Small intestine (tissue), 16 donors: ENCODE data around the gene DDX28. TPM values are rescaled to one million over a fixed set of nuclear protein-coding genes. Genes with fewer than 3 reads are reported as not detected.
A peak's percentile ranks its signal among the peaks of the same experiment; 100 is the strongest.

Experiments
- DNase-seq, 2 donors: peaks; one replicate each; pipeline versions ENCODE4 v3.0.0 to v3.0.0-alpha.2; 2013
- FAIRE-seq: peaks from 2 replicates; lab custom pipeline; 2012; peaks lifted over from hg19 to GRCh38; lab: Jason Lieb, UNC
- H3K27ac ChIP-seq, 3 donors: one replicate each; pipeline ENCODE4 v1.5.1; 2013; ENCODE audit warnings: low read length in 2 of 3, mild to moderate bottlenecking in 2 of 3, control low read depth in 1 of 3, inconsistent platforms in 1 of 3, low read depth in 1 of 3, moderate library complexity in 1 of 3
- H3K27me3 ChIP-seq, 3 donors: one replicate each; pipeline ENCODE4 v1.6.1; 2013; ENCODE audit warnings: low read length in 3 of 3, inconsistent platforms in 1 of 3; ENCODE audit not compliant: control insufficient read depth in 3 of 3, insufficient read depth in 3 of 3
- H3K36me3 ChIP-seq, 3 donors: one replicate each; pipeline ENCODE4 v1.6.1; 2013; ENCODE audit warnings: low read length in 3 of 3, inconsistent platforms in 1 of 3, low read depth in 1 of 3, mild to moderate bottlenecking in 1 of 3, moderate library complexity in 1 of 3; ENCODE audit not compliant: control insufficient read depth in 3 of 3, insufficient read depth in 2 of 3
- H3K4me1 ChIP-seq, 3 donors: one replicate each; pipeline ENCODE4 v1.6.1; 2013; ENCODE audit warnings: low read length in 2 of 3, inconsistent platforms in 1 of 3, low read depth in 1 of 3, mild to moderate bottlenecking in 1 of 3, moderate library complexity in 1 of 3; ENCODE audit not compliant: control insufficient read depth in 3 of 3, insufficient read depth in 2 of 3
- H3K4me3 ChIP-seq, 3 donors: one replicate each; pipeline ENCODE4 v1.5.1; 2013; ENCODE audit warnings: low read length in 3 of 3, control low read depth in 1 of 3, inconsistent platforms in 1 of 3, low read depth in 1 of 3, mild to moderate bottlenecking in 1 of 3, moderate library complexity in 1 of 3
- H3K9me3 ChIP-seq, 2 donors: one replicate each; pipeline ENCODE4 v1.6.1; 2013; ENCODE audit warnings: low read depth in 1 of 2, low read length in 1 of 2; ENCODE audit not compliant: control insufficient read depth in 2 of 2, insufficient read depth in 1 of 2
- WGBS, 3 donors: extraction: QIAGEN DNeasy Blood & Tissue Kit; methylation state at CpG; one replicate each; pipeline ENCODE4 v1.1.7; 2013; 5-methylcytosine and 5-hydroxymethylcytosine counted together
- long read RNA-seq, 10 donors: transcript quantifications; one replicate each; lab custom pipeline, GENCODE V29; 2026
- polyA plus RNA-seq, 4 donors: library from polyadenylated mRNA; stranded (reverse) in 3 of 4; unstranded in 1 of 4; fragments of 200-250 nt in 3 of 4; fragments of 120-200 nt in 1 of 4; gene quantifications; one replicate each; pipeline versions ENCODE4 v1.2.1 to v1.2.3, GENCODE V29; 2013
- donor health status: healthy with polysubstance abuse.
- donor health status: control.
- donor health status: control.
- donor health status: Bipolar disorder and iron deficiency.
- donor health status: healthy.

The DDX28 gene, protein sequence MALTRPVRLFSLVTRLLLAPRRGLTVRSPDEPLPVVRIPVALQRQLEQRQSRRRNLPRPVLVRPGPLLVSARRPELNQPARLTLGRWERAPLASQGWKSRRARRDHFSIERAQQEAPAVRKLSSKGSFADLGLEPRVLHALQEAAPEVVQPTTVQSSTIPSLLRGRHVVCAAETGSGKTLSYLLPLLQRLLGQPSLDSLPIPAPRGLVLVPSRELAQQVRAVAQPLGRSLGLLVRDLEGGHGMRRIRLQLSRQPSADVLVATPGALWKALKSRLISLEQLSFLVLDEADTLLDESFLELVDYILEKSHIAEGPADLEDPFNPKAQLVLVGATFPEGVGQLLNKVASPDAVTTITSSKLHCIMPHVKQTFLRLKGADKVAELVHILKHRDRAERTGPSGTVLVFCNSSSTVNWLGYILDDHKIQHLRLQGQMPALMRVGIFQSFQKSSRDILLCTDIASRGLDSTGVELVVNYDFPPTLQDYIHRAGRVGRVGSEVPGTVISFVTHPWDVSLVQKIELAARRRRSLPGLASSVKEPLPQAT
- 10 to 100 TPM in 2 of 4 donors, 1 to 10 TPM in 2; 3.8 to 14.6 (median 9.6) TPM for polyA plus RNA-seq
- long read RNA-seq, donor 1, result 0 reads
- long read RNA-seq, donor 2, partial matches to known transcripts, result 0 of 3 reads
- long read RNA-seq, donor 2, other reads (novel, unspliced or antisense), result 0 of 3 reads
- long read RNA-seq, donor 3, transcript DDX28-201 (1 exons, 2,169 nt), result major isoform, 6 of 6 reads
- long read RNA-seq, donor 3, partial matches to known transcripts, result 0 of 6 reads
- long read RNA-seq, donor 3, other reads (novel, unspliced or antisense), result 0 of 6 reads
- long read RNA-seq, donor 4, result 0 reads
- long read RNA-seq, donor 5, transcript DDX28-201 (1 exons, 2,169 nt), result major isoform, 7 of 7 reads
- long read RNA-seq, donor 5, partial matches to known transcripts, result 0 of 7 reads
- long read RNA-seq, donor 5, other reads (novel, unspliced or antisense), result 0 of 7 reads
- long read RNA-seq, donor 6, transcript DDX28-201 (1 exons, 2,169 nt), result major isoform, 7 of 7 reads
- long read RNA-seq, donor 6, partial matches to known transcripts, result 0 of 7 reads
- long read RNA-seq, donor 6, other reads (novel, unspliced or antisense), result 0 of 7 reads
- long read RNA-seq, donor 7, transcript DDX28-201 (1 exons, 2,169 nt), result major isoform, 8 of 39 reads
- long read RNA-seq, donor 7, partial matches to known transcripts, result 31 of 39 reads
- long read RNA-seq, donor 7, other reads (novel, unspliced or antisense), result 0 of 39 reads
- long read RNA-seq, donor 8, partial matches to known transcripts, result 0 of 1 reads
- long read RNA-seq, donor 8, other reads (novel, unspliced or antisense), result 0 of 1 reads
- long read RNA-seq, donor 9, partial matches to known transcripts, result 0 of 3 reads
- long read RNA-seq, donor 9, other reads (novel, unspliced or antisense), result 0 of 3 reads
- long read RNA-seq, donor 10, transcript DDX28-201 (1 exons, 2,169 nt), result major isoform, 8 of 8 reads
- long read RNA-seq, donor 10, partial matches to known transcripts, result 0 of 8 reads
- long read RNA-seq, donor 10, other reads (novel, unspliced or antisense), result 0 of 8 reads

DNA sequence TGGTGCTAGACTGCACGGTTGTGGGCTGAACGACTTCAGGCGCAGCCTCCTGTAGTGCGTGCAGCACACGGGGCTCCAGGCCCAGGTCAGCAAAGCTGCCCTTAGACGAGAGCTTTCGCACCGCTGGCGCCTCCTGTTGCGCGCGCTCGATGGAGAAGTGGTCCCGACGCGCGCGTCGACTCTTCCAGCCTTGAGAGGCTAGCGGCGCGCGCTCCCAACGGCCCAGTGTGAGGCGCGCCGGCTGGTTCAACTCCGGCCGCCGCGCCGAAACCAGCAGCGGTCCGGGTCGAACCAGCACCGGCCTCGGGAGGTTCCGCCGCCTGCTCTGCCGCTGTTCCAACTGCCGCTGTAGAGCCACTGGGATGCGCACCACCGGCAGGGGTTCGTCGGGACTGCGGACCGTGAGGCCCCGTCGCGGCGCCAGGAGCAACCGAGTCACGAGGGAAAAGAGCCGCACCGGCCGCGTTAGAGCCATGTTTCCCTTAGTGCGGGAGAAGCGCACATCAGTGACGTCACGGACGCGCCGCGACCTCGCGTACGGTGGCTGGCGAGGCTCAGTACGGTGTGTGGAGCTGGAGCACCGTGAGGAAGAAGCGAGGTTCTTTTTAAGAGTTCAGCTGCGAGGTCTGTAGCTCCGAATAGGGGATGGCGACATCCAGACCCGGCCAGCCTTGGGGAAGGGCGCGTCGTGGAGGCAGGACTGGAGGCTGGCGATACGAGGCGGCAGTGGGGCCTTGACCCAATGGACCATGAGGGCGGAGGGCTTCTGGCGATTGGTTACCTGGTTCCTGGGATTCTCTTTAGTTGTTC lies at the start of gene DDX28, which contains the start of gene DUS2:
Gene DDX28 (minus strand): TSS at position 505 of the 810 bp plus-strand sequence. CDS start 30 bp downstream, at position 475.
Gene DUS2 (plus strand): TSS at position 557 of the 810 bp plus-strand sequence. CDS start 14,740 bp downstream, outside the sequence.
- no peak for FAIRE-seq
- Histone ChIP-seq H3K27ac (peak within 1 kb of the TSS; percentile 42 to 91 (median 83)), H3K4me3 (peak within 1 kb of the TSS; percentile 78 to 95 (median 87)), H3K9me3 (no peaks in the 10 kb centered on the region), H3K4me1 (peaks cover 0 to 15% (median 10%) of the 10 kb centered on the region in 3 donors), H3K27me3 (no peaks in the 10 kb centered on the region), H3K36me3 (peaks cover 0 to 24% (median 0%) of the 10 kb centered on the region in 3 donors)
- peak; percentile 87 to 98 for DNase-seq
- WGBS, 3 donors, result 0% methylated on average over 78 to 84 of the region's 84 CpGs

DNA sequence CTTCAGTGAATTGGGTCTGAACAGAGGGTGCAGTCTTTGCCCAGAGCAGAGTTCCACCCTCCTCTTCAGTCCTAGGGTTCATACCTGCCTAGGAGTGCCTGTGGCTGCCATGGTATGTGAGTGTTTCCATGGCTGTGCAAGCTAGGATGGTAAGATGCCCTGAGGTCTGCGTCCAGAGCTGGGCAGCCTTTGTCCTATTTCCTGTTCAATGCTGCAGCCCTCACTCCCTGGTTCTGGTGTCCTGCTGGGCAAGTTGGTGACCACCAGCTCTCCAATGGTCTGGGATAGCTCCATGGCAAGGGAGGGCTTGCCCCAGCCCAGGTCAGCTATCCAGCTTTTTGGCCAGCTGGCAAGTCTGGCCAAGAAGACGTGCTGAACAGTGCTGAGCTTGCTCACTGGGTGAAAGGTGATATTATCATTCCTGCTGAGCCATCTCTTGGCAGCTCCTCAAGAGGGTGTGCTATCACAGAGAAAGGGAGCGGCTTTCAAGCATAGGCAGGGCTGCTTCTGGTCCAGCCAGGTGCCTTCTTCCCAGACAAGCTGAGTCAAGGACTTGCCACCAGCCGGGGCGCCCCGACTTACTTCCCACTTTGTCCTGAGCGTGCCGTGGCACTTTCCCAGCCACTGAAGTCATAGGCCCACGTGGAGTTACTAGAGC lies 49.1 kb upstream of the DDX28 start:
- WGBS, 3 donors, result 47 to 70% (median 48%) methylated on average over 9 of the region's 9 CpGs
- H3K27me3 ChIP-seq, result no peaks in the 10 kb centered on the region
- H3K9me3 ChIP-seq, result no peaks in the 10 kb centered on the region
- H3K36me3 ChIP-seq, result peaks cover 4 to 87% (median 12%) of the 10 kb centered on the region in 3 donors
- peak; percentile 70 to 84 for DNase-seq
- H3K27ac ChIP-seq, result peak overlapping the region in 1 of 3 donors; percentile 21
- peaks cover 0 to 7% (median 4%) of the 10 kb centered on the region in 3 donors for H3K4me1 ChIP-seq
- H3K4me3 ChIP-seq, result no peak overlapping the region
- FAIRE-seq, result no peak

DNA sequence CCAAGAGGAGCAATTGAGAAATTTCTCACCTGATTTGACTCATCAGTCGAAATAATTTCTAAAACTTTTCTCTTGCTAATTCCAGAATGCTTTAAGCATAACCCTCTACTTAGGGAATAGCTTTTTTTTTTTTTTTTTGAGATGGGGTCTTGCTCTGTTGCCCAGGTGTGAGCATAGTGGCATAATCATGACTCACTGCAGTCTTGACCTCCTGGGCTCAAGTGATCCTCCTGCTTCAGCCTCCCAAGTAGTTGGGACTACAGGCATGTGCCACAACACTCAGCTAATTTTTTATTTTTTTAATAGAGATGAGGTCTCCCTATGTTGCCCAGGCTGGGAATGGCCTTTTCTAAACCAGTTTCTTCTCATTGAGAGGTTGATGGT lies 48.5 kb upstream of the DDX28 start:
- 76 to 89% (median 83%) methylated on average over 1 of the region's 1 CpG for WGBS, 3 donors
- H3K36me3 ChIP-seq, result peaks cover 4 to 83% (median 12%) of the 10 kb centered on the region in 3 donors
- no peak overlapping the region for H3K27ac ChIP-seq
- FAIRE-seq, result no peak
- H3K4me1 ChIP-seq, result peaks cover 0 to 7% (median 4%) of the 10 kb centered on the region in 3 donors
- no peaks in the 10 kb centered on the region for H3K9me3 ChIP-seq
- H3K27me3 ChIP-seq, result no peaks in the 10 kb centered on the region
- no peak overlapping the region for H3K4me3 ChIP-seq
- no peak for DNase-seq

DNA sequence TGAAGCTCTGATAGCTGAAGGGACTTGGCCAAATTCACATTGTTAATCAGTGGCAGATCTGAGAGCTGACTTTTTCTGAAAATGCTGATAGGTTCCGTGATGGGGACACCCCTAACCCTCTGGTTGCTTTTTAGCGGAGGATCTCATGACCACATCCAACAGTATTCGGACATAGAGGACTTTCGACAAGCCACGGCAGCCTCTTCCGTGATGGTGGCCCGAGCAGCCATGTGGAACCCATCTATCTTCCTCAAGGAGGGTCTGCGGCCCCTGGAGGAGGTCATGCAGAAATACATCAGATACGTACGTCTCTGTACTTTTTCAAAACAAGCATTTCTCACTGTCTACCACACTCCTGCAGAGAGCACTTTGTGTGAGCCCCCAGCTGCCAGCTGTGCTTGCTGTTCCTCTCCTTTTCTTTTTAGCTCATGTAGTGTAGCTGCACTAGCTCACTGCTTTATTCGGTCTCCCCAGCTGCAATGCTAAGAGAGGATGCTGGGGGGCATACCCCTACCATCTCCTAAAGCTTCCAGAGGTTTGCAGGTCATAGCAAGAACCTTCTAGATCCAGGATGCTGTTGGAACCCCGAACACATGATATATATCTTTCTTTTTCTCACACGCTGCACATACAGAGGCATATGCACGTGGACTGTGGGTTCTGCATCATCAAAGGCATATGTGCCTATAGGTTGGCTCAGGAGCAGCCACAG lies 47.9 kb upstream of the DDX28 start:
- no peak for FAIRE-seq
- Histone ChIP-seq H3K4me3 (no peak overlapping the region), H3K4me1 (peaks cover 0 to 7% (median 4%) of the 10 kb centered on the region in 3 donors), H3K27ac (no peak overlapping the region), H3K9me3 (no peaks in the 10 kb centered on the region), H3K36me3 (peaks cover 4 to 83% (median 12%) of the 10 kb centered on the region in 3 donors), H3K27me3 (no peaks in the 10 kb centered on the region)
- no peak for DNase-seq
- WGBS, 3 donors, result 80 to 91% (median 87%) methylated on average over 14 of the region's 14 CpGs

DNA sequence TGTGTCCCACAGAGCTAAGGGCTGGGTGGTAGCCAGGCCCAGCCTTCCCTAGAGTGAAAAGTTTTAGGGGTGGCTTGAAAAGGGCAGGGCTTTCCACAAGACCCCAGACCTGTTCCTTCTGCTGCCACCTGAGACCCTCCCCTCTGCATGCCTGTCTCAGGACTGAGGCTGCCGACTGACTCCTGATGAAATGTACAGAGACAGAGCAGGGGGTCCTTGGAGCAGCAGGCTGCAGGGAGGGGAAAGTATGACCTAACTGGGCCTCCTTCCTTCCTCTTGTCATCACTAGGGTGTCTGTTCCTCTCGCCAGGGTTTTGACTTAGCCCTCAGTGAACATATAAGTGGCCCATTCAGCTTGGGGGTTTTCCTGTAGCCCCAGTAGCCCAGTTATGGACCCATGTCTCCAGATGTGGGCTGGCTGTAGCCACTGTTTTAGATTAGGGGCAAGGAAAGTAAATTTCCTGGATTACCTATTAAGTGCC lies 47.3 kb upstream of the DDX28 start:
- peak overlapping the region in 1 of 3 donors; percentile 46 for H3K27ac ChIP-seq
- 67 to 88% (median 77%) methylated on average over 2 of the region's 2 CpGs for WGBS, 3 donors
- no peaks in the 10 kb centered on the region for H3K27me3 ChIP-seq
- DNase-seq (no peak), FAIRE-seq (no peak)
- H3K4me1 ChIP-seq, result peaks cover 0 to 7% (median 4%) of the 10 kb centered on the region in 3 donors
- no peaks in the 10 kb centered on the region for H3K9me3 ChIP-seq
- H3K4me3 ChIP-seq, result no peak overlapping the region
- H3K36me3 ChIP-seq, result peaks cover 4 to 83% (median 9%) of the 10 kb centered on the region in 3 donors

DNA sequence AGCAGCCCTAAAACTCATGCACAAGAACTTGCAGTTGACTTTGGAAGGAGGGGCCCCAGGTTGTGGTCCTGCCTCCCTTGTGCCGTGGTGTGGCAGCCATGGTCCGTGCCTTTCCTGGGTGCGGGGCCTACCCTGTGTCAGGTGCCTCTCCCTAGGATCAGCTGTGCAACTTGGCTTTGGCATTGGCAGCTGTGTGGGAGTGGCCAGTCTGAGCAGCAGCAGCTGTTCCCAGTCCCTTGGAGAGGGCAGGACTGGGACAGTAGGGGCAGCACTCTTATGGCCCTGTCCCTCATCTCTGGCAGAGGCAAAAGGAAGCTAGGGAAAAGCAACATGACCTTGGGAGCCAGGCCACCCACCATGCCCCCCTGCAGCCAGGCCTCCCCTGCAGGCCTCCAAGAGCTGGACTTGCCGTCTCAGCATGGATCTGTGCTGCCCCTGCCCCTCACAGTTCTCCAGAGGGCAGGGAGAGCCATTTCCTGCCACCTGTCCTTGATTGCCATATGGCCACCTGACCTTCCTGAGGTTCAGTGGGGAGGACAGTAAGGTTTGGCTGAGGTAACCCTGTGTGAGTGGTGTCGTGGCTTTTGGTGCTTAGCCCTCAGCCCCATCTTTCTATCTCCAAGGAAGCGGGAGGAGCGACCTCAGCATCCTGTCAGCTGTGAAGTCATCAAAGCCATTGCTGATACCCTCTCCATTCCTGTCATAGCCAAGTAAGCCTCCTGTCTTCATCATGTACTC lies 46.6 kb upstream of the DDX28 start:
- no peak overlapping the region for H3K4me3 ChIP-seq
- peak overlapping the region in 1 of 3 donors; percentile 46 for H3K27ac ChIP-seq
- H3K4me1 ChIP-seq, result peaks cover 0 to 7% (median 4%) of the 10 kb centered on the region in 3 donors
- H3K36me3 ChIP-seq, result peaks cover 4 to 79% (median 8%) of the 10 kb centered on the region in 3 donors
- no peaks in the 10 kb centered on the region for H3K27me3 ChIP-seq
- DNase-seq, result peak in 1 of 2 donors; percentile 78
- no peaks in the 10 kb centered on the region for H3K9me3 ChIP-seq
- FAIRE-seq, result no peak
- 54 to 62% (median 55%) methylated on average over 7 of the region's 7 CpGs for WGBS, 3 donors
